ENCODE data around the gene ABCB1.

The ABCB1 gene

GRCh38 chr7:87600130-87601124 is at the start of gene ABCB1:
Gene ABCB1, minus strand, starts transcription at chr7:87600884. Its CDS starts 700 bp downstream, at chr7:87600184.
- in situ Hi-C loops (cut with HindIII; ENCODE audit: low sequenced_read_pairs): no loop called here

GRCh38 chr7:87648316-87648715 is 47.6 kb upstream of the ABCB1 start:
- in situ Hi-C loops (cut with HindIII; ENCODE audit: low sequenced_read_pairs): no loop called here

- in situ Hi-C loops (cut with HindIII; ENCODE audit: low sequenced_read_pairs): no loop called here
Observed at GRCh38 chr7:87645446-87645845, 44.8 kb upstream of the ABCB1 start.

- in situ Hi-C loops (cut with HindIII; ENCODE audit: low sequenced_read_pairs): no loop called here
Observed at GRCh38 chr7:87635921-87636320, 35.2 kb upstream of the ABCB1 start.

- in situ Hi-C loops (cut with HindIII; ENCODE audit: low sequenced_read_pairs): no loop called here
Observed at GRCh38 chr7:87628780-87629569, 28.3 kb upstream of the ABCB1 start.

- in situ Hi-C loops (cut with HindIII; ENCODE audit: low sequenced_read_pairs): no loop called here
Observed at GRCh38 chr7:87627634-87627994, 26.9 kb upstream of the ABCB1 start.

GRCh38 chr7:87625101-87625500 is 24.4 kb upstream of the ABCB1 start:
- in situ Hi-C loops (cut with HindIII; ENCODE audit: low sequenced_read_pairs): no loop called here

GRCh38 chr7:87624628-87625027 is 23.9 kb upstream of the ABCB1 start:
- in situ Hi-C loops (cut with HindIII; ENCODE audit: low sequenced_read_pairs): no loop called here

GRCh38 chr7:87615197-87615596 is 14.5 kb upstream of the ABCB1 start:
- in situ Hi-C loops (cut with HindIII; ENCODE audit: low sequenced_read_pairs): no loop called here

GRCh38 chr7:87609916-87610315 is 9.2 kb upstream of the ABCB1 start:
- in situ Hi-C loops (cut with HindIII; ENCODE audit: low sequenced_read_pairs): no loop called here

GRCh38 chr7:87608431-87608830 is 7.7 kb upstream of the ABCB1 start:
- in situ Hi-C loops (cut with HindIII; ENCODE audit: low sequenced_read_pairs): no loop called here

GRCh38 chr7:87604264-87604663 is 3.6 kb upstream of the ABCB1 start:
- in situ Hi-C loops (cut with HindIII; ENCODE audit: low sequenced_read_pairs): no loop called here

GRCh38 chr7:87599336-87599735 is 1.3 kb downstream of the ABCB1 start:
- in situ Hi-C loops (cut with HindIII; ENCODE audit: low sequenced_read_pairs): no loop called here

- in situ Hi-C loops (cut with HindIII; ENCODE audit: low sequenced_read_pairs): no loop called here
Observed at GRCh38 chr7:87598234-87599009, 2.3 kb downstream of the ABCB1 start.

- in situ Hi-C loops (cut with HindIII; ENCODE audit: low sequenced_read_pairs): no loop called here
Observed at GRCh38 chr7:87596696-87597095, 4.0 kb downstream of the ABCB1 start.

- in situ Hi-C loops (cut with HindIII; ENCODE audit: low sequenced_read_pairs): no loop called here
Observed at GRCh38 chr7:87596136-87596535, 4.5 kb downstream of the ABCB1 start.

- in situ Hi-C loops (cut with HindIII; ENCODE audit: low sequenced_read_pairs): no loop called here
Observed at GRCh38 chr7:87592300-87592699, 8.4 kb downstream of the ABCB1 start.

GRCh38 chr7:87591211-87591610 is 9.5 kb downstream of the ABCB1 start:
- in situ Hi-C loops (cut with HindIII; ENCODE audit: low sequenced_read_pairs): no loop called here

GRCh38 chr7:87590578-87590977 is 10.1 kb downstream of the ABCB1 start:
- in situ Hi-C loops (cut with HindIII; ENCODE audit: low sequenced_read_pairs): no loop called here

GRCh38 chr7:87589631-87590030 is 11.1 kb downstream of the ABCB1 start:
- in situ Hi-C loops (cut with HindIII; ENCODE audit: low sequenced_read_pairs): no loop called here

- in situ Hi-C loops (cut with HindIII; ENCODE audit: low sequenced_read_pairs): no loop called here
Observed at GRCh38 chr7:87581723-87582122, 19.0 kb downstream of the ABCB1 start.

Measured in endothelial cell of hepatic sinusoid (primary cell).